HepG2 (cell line): Measurements from ENCODE around the gene MYO7A. TPM values are rescaled to one million over a fixed set of nuclear protein-coding genes. Genes with fewer than 3 reads are reported as not detected.

ENCODE experiments used
- ARID2 ChIP-seq: sonication (generic); formaldehyde crosslinking; IDR thresholded peaks from 2 replicates; pipeline ENCODE4 v1.8.1; 2022; ENCODE audit warnings: mild to moderate bottlenecking, missing genetic modification reagents, borderline replicate concordance
- HIC2 ChIP-seq: sonication (generic); formaldehyde crosslinking; IDR thresholded peaks from 2 replicates; pipeline ENCODE4 v1.9.0; 2022; ENCODE audit warnings: low read depth, missing genetic modification reagents
- KDM4B ChIP-seq: sonication (generic); formaldehyde crosslinking; IDR thresholded peaks from 2 replicates; pipeline ENCODE4 v1.4.0; 2020; ENCODE audit warnings: missing genetic modification reagents
- MLXIP ChIP-seq: sonication (generic); formaldehyde crosslinking; IDR thresholded peaks from 2 replicates; pipeline ENCODE4 v1.9.0; 2021; ENCODE audit warnings: missing genetic modification reagents, borderline replicate concordance
- MZF1 ChIP-seq: sonication (generic); formaldehyde crosslinking; IDR thresholded peaks from 2 replicates; pipeline ENCODE4 v1.8.1; 2023; ENCODE audit warnings: mild to moderate bottlenecking, missing genetic modification reagents, borderline replicate concordance
- SRY ChIP-seq: sonication (generic); formaldehyde crosslinking; IDR thresholded peaks from 2 replicates; pipeline ENCODE4 v1.8.0; 2022; ENCODE audit warnings: mild to moderate bottlenecking, missing genetic modification reagents
- TBX2 ChIP-seq: sonication (generic); formaldehyde crosslinking; IDR thresholded peaks from 2 replicates; pipeline ENCODE4 v1.5.0; 2020; ENCODE audit warnings: missing genetic modification reagents, mild to moderate bottlenecking, borderline replicate concordance
- TP53 ChIP-seq: sonication (generic); formaldehyde crosslinking; conservative IDR thresholded peaks from 2 replicates; pipeline ENCODE4 v1.4.0; 2020; ENCODE audit warnings: missing genetic modification reagents
- ZFP37 ChIP-seq: sonication (generic); formaldehyde crosslinking; IDR thresholded peaks from 2 replicates; pipeline ENCODE4 v1.4.0; 2020; ENCODE audit warnings: missing genetic modification reagents, borderline replicate concordance
- ZFYVE20 ChIP-seq: sonication (generic); formaldehyde crosslinking; IDR thresholded peaks from 2 replicates; pipeline ENCODE4 v1.8.0; 2023; ENCODE audit warnings: low read depth, mild to moderate bottlenecking, moderate library complexity, missing genetic modification reagents, borderline replicate concordance
- ZNF138 ChIP-seq: sonication (generic); formaldehyde crosslinking; IDR thresholded peaks from 2 replicates; pipeline ENCODE4 v1.5.0; 2020; ENCODE audit warnings: mild to moderate bottlenecking, low read depth, missing genetic modification reagents
- ZNF280D ChIP-seq: sonication (generic); formaldehyde crosslinking; IDR thresholded peaks from 2 replicates; pipeline ENCODE4 v1.5.1; 2020; ENCODE audit warnings: mild to moderate bottlenecking, missing genetic modification reagents
- polyA plus RNA-seq, 8 experiments: library from polyadenylated mRNA; depleted of rRNA in 3 of 8; stranded (reverse) in 7 of 8; unstranded in 1 of 8; fragments of >200 nt; fragmentation: Illumina TruSeq in 4 of 8; extraction: Trizol in 4 of 8; gene quantifications; 2 replicates each; pipeline versions ENCODE4 v1.2.1 to v1.2.3, GENCODE V29; 2011 to 2016; ENCODE audit warnings: low read depth in 4 of 8, missing spikeins in 1 of 8, mixed read lengths in 1 of 8; ENCODE audit not compliant: insufficient read depth in 1 of 8
- total RNA-seq, 5 experiments: library from RNA; depleted of rRNA; stranded (reverse); fragments of >200 nt; fragmentation: Illumina TruSeq; extraction: Trizol; gene quantifications; 2 replicates each; pipeline ENCODE4 v1.2.3, GENCODE V29; 2016; ENCODE audit warnings: low read depth in 1 of 5
- TF ChIP-seq, protein P1 (sequence below): sonication (generic); formaldehyde crosslinking; IDR thresholded peaks from 2 replicates; pipeline ENCODE4 v1.8.1; 2022; ENCODE audit warnings: low read depth, mild to moderate bottlenecking, missing genetic modification reagents
- TF ChIP-seq, protein P2 (sequence below): sonication (generic); formaldehyde crosslinking; IDR thresholded peaks from 2 replicates; pipeline ENCODE4 v1.4.0; 2020; ENCODE audit warnings: mild to moderate bottlenecking, low read depth, missing genetic modification reagents

The MYO7A gene
- total and polyA plus RNA-seq, 2 of the 13 experiments (the other 11 are each of a cell fraction or from before 2014, with no cell fraction given): 7.5 to 10.0 TPM

DNA sequence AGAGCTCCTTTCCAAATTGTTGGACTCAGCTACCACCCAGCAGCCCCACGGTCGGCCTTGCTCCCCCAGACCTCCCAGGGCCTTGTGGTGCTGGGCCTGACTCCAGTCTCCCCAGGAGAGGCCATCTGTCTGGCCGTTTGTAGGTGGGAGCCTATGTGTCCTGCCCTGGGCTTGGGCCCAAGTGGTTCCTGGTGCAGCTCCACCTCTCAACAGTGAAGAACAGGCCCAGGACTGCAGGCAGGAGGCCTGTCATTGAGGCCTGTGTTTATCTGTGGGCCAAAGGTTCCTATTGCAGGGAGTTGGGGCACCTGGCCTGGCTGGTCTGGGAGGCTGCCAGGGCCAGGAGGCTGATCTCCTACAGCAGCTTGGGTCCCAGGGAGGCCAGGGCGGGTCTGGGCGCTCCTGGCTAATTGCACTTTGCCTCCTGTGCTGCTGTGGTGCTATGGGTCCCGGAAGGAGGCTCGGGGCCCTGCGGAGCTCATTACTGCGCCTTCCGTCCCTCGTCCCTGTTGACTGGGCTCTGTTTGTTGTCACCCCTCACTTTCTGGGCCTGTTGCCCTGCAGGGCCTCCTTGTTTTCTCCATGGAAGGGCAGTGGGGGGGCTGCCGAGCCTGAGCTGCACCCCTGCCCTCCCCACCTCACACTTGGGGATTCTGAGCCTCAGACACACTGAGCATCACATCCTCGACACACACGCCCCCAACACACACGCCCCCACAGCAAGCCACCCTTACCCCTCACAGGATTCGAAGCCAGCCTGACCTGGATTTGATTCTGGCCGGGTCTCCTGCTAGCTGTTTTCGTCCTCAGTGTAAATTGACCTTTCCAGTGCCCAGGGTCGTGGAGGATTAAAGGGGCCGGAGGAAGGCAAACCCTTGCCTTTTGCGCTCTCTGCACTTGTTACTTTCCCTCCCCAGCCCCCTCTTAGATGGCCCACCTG, 32.2 kb upstream of the MYO7A start (continued):
- TF ChIP-seq ZNF280D (CRISPR knock-in tag) (no peak; the same call in 1 of the 2 replicates), MZF1 (CRISPR knock-in tag) (no peak), ZFP37 (CRISPR knock-in tag) (no peak), TBX2 (CRISPR knock-in tag) (peak; percentile 88), MLXIP (no peak), HIC2 (CRISPR knock-in tag) (peak; percentile 82; the same call in 1 of the 2 replicates), SRY (no peak), TP53 (CRISPR knock-in tag) (no peak), KDM4B (CRISPR knock-in tag) (no peak), ZNF138 (CRISPR knock-in tag) (no peak), ARID2 (CRISPR knock-in tag) (0 out of 2 replicates have a peak, but pooled peaks have one; percentile 47), ZFYVE20 (CRISPR knock-in tag) (no peak)
- TF ChIP-seq, protein P1, sequence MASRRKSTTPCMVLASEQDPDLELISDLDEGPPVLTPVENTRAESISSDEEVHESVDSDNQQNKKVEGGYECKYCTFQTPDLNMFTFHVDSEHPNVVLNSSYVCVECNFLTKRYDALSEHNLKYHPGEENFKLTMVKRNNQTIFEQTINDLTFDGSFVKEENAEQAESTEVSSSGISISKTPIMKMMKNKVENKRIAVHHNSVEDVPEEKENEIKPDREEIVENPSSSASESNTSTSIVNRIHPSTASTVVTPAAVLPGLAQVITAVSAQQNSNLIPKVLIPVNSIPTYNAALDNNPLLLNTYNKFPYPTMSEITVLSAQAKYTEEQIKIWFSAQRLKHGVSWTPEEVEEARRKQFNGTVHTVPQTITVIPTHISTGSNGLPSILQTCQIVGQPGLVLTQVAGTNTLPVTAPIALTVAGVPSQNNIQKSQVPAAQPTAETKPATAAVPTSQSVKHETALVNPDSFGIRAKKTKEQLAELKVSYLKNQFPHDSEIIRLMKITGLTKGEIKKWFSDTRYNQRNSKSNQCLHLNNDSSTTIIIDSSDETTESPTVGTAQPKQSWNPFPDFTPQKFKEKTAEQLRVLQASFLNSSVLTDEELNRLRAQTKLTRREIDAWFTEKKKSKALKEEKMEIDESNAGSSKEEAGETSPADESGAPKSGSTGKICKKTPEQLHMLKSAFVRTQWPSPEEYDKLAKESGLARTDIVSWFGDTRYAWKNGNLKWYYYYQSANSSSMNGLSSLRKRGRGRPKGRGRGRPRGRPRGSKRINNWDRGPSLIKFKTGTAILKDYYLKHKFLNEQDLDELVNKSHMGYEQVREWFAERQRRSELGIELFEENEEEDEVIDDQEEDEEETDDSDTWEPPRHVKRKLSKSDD: no peak
- TF ChIP-seq, protein P2, sequence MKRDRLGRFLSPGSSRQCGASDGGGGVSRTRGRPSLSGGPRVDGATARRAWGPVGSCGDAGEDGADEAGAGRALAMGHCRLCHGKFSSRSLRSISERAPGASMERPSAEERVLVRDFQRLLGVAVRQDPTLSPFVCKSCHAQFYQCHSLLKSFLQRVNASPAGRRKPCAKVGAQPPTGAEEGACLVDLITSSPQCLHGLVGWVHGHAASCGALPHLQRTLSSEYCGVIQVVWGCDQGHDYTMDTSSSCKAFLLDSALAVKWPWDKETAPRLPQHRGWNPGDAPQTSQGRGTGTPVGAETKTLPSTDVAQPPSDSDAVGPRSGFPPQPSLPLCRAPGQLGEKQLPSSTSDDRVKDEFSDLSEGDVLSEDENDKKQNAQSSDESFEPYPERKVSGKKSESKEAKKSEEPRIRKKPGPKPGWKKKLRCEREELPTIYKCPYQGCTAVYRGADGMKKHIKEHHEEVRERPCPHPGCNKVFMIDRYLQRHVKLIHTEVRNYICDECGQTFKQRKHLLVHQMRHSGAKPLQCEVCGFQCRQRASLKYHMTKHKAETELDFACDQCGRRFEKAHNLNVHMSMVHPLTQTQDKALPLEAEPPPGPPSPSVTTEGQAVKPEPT: no peak
